ENCODE measurements around the gene GSG1L2.

The GSG1L2 gene

DNA sequence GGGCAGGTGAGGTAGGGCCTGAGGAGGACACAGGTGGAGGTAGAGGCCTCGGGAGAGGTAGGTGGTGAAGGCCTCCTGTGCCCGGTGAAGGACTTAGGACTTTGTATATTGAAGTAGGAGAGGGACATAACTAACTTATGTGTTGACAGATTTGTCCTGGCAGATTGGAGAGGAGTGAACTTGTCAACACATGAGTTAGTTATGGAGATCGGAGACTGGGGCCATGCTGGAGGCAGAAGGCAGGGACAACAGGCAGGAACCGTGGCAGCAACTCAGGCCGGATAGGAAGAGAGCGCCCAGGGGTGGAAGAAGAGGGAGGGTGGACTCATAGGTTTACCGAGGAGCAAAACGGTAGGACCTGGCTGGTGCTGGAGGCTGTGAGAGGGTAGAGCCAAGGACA lies 22.3 kb upstream of the GSG1L2 start:
- no peaks in the 10 kb centered on the region for H3K4me1 ChIP-seq (ENCODE audit: control insufficient read depth, insufficient read depth, low read length)
- H3K27ac ChIP-seq (ENCODE audit: insufficient read depth, low read depth, low read length, poor library complexity, severe bottlenecking): no peak overlapping the region
- no peaks in the 10 kb centered on the region for H3K27me3 ChIP-seq (ENCODE audit: control insufficient read depth, insufficient read depth, low read length, poor library complexity, severe bottlenecking)
- H3K36me3 ChIP-seq (ENCODE audit: control insufficient read depth, insufficient read depth, low read length): no peaks in the 10 kb centered on the region
- H3K4me3 ChIP-seq (ENCODE audit: insufficient read depth, low read depth, low read length): no peak overlapping the region
- 82 to 85% methylated on average over 8 of the region's 8 CpGs for WGBS, 2 experiments
- H3K9me3 ChIP-seq (ENCODE audit: control insufficient read depth, low read length): no peaks in the 10 kb centered on the region

- Histone ChIP-seq H3K27ac (ENCODE audit: insufficient read depth, low read depth, low read length, poor library complexity, severe bottlenecking) (no peak overlapping the region), H3K4me1 (ENCODE audit: control insufficient read depth, insufficient read depth, low read length) (no peaks in the 10 kb centered on the region), H3K9me3 (ENCODE audit: control insufficient read depth, low read length) (no peaks in the 10 kb centered on the region), H3K36me3 (ENCODE audit: control insufficient read depth, insufficient read depth, low read length) (no peaks in the 10 kb centered on the region), H3K27me3 (ENCODE audit: control insufficient read depth, insufficient read depth, low read length, poor library complexity, severe bottlenecking) (no peaks in the 10 kb centered on the region), H3K4me3 (ENCODE audit: insufficient read depth, low read depth, low read length) (no peak overlapping the region)
- 89 to 93% methylated on average over 14 of the region's 14 CpGs for WGBS, 2 experiments
These were observed 21.5 kb upstream of the GSG1L2 start for GRCh38 chr17:9843152-9844010.

DNA sequence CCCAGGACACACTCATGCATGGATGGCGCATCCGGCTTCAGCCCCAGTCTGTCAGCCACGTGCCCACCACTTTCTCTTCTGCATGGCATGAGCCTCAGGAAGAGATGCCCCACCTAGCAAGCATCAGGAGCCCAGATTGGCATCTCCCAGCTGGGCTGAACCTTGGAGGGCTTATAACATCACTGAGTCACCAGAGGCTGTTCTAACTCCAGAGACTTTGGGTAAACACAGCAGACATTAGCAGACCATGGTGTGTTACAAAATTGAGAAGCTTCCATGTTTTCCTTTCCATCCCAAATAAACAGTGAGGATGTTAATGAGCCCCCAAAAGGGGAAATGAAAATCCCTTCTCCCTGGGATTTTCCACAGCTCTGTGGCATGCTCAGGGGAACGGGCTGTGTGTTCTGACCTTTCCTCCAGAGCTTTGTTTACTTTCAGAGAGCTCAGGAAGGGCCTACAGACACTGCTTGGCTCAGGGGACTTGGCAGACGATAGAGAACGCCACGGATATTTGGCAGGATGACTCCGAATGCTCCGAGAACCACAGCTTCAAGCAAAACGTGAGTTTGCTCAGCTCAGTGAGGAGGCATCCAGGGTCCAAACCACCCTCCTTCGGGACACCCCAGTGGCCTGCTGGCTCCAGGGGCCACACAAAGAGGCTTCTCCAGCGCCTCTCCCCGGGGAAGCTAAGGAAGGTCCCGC lies 20.3 kb upstream of the GSG1L2 start:
- Histone ChIP-seq H3K9me3 (ENCODE audit: control insufficient read depth, low read length) (no peaks in the 10 kb centered on the region), H3K27me3 (ENCODE audit: control insufficient read depth, insufficient read depth, low read length, poor library complexity, severe bottlenecking) (no peaks in the 10 kb centered on the region), H3K4me3 (ENCODE audit: insufficient read depth, low read depth, low read length) (no peak overlapping the region), H3K36me3 (ENCODE audit: control insufficient read depth, insufficient read depth, low read length) (no peaks in the 10 kb centered on the region), H3K4me1 (ENCODE audit: control insufficient read depth, insufficient read depth, low read length) (no peaks in the 10 kb centered on the region), H3K27ac (ENCODE audit: insufficient read depth, low read depth, low read length, poor library complexity, severe bottlenecking) (no peak overlapping the region)
- WGBS, 2 experiments: 87 to 88% methylated on average over 14 of the region's 14 CpGs

GRCh38 chr17:9839433-9839832 lies 17.6 kb upstream of the GSG1L2 start:
- Histone ChIP-seq H3K4me1 (ENCODE audit: control insufficient read depth, insufficient read depth, low read length) (no peaks in the 10 kb centered on the region), H3K27ac (ENCODE audit: insufficient read depth, low read depth, low read length, poor library complexity, severe bottlenecking) (no peak overlapping the region), H3K9me3 (ENCODE audit: control insufficient read depth, low read length) (no peaks in the 10 kb centered on the region), H3K36me3 (ENCODE audit: control insufficient read depth, insufficient read depth, low read length) (no peaks in the 10 kb centered on the region), H3K4me3 (ENCODE audit: insufficient read depth, low read depth, low read length) (no peak overlapping the region), H3K27me3 (ENCODE audit: control insufficient read depth, insufficient read depth, low read length, poor library complexity, severe bottlenecking) (no peaks in the 10 kb centered on the region)
- 48 to 56% methylated on average over 4 of the region's 4 CpGs for WGBS, 2 experiments

DNA sequence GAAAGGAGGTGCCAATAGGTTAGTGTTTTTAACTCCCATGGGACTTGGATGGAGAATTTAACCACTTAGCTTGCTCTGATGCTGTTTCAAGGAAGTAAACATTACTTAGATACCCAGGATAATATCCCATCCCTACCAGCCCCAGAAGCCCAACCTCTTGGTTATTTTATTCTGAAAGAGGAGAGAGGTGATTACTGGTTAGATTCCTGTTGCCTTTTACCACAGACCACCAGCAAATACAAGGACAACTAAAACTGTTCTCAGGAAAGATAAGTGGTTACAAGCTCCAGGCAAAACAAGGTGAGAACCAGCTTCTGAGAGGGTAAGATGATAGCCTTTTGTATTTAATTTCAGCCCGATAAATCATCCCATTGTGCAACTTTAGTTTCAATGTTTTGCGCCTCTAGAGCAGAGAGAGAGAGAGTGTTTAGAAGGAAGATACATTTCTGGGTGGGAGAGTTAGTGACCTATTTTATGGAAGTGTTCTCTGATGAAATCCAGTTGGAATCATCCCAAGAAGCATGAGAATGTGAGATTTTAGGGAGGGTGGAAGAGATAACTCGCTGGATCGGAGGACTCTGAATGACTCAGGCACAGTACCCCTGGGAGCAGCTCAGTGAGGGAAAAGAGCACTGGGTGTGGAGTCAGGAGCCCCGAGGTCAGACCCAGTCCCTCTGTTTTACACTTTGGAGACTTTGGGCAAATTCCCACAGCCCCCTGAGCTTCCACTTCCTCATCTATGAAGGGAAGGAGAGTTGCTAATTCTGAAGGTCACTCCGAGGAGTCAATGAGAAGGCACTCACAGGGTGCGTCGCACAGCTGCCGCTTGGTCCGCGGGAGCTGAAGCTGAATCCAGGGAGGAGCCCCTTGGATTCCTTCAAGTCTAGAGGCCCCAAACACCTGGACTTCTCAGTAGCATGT lies 15.9 kb upstream of the GSG1L2 start:
- H3K27ac ChIP-seq (ENCODE audit: insufficient read depth, low read depth, low read length, poor library complexity, severe bottlenecking): no peak overlapping the region

DNA sequence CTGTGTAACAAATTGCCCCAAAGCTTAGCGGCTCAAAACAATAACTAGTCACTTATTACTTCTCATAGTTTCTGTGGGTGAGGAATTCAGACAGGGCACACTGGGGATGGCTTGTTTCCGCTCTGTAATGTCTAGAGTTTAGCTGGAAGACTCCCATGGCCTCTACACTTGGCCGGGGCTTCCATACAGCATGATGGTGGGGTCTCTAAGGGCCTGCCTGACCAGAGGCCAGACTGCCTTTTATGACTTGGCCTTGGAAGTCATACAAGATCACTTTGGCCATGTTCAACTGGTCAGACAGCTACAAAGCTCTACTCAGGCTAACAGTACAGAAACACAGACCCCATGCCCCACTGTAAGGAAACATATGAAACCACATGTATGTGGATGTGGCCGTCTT lies 12.0 kb upstream of the GSG1L2 start:
- no peak overlapping the region for H3K4me3 ChIP-seq (ENCODE audit: insufficient read depth, low read depth, low read length)
- H3K4me1 ChIP-seq (ENCODE audit: control insufficient read depth, insufficient read depth, low read length): no peaks in the 10 kb centered on the region
- no peaks in the 10 kb centered on the region for H3K27me3 ChIP-seq (ENCODE audit: control insufficient read depth, insufficient read depth, low read length, poor library complexity, severe bottlenecking)
- H3K27ac ChIP-seq (ENCODE audit: insufficient read depth, low read depth, low read length, poor library complexity, severe bottlenecking): no peak overlapping the region
- 91 to 96% methylated on average over 3 to 4 of the region's 4 CpGs for WGBS, 2 experiments
- H3K9me3 ChIP-seq (ENCODE audit: control insufficient read depth, low read length): no peaks in the 10 kb centered on the region
- H3K36me3 ChIP-seq (ENCODE audit: control insufficient read depth, insufficient read depth, low read length): no peaks in the 10 kb centered on the region

More for the DNA sequence above, 15.9 kb upstream of the GSG1L2 start:
- H3K4me1 ChIP-seq (ENCODE audit: control insufficient read depth, insufficient read depth, low read length): no peaks in the 10 kb centered on the region
- WGBS, 2 experiments: 86 to 89% methylated on average over 11 of the region's 11 CpGs
- H3K4me3 ChIP-seq (ENCODE audit: insufficient read depth, low read depth, low read length): no peak overlapping the region
- no peaks in the 10 kb centered on the region for H3K9me3 ChIP-seq (ENCODE audit: control insufficient read depth, low read length)
- no peaks in the 10 kb centered on the region for H3K27me3 ChIP-seq (ENCODE audit: control insufficient read depth, insufficient read depth, low read length, poor library complexity, severe bottlenecking)
- H3K36me3 ChIP-seq (ENCODE audit: control insufficient read depth, insufficient read depth, low read length): no peaks in the 10 kb centered on the region

DNA sequence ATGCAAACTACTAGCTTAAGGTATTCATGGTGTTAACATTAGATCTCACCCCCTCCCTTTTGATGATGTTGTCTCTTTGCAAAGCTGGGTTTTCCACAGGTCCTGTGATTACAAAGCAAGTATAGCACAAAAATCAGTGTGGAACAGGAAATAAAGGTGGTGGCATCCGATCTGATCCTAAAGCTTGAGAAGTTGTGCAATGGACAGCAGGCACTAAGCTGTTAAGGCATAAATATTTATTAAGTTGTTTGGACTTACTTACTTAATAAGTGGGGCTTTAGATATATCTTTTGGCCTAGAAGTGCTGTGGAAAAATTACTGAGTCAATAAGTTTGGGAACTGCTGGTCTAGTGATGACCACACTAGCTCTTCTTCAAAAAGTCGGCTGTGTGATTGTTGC lies 8.8 kb upstream of the GSG1L2 start:
- no peak overlapping the region for H3K4me3 ChIP-seq (ENCODE audit: insufficient read depth, low read depth, low read length)
- no peaks in the 10 kb centered on the region for H3K36me3 ChIP-seq (ENCODE audit: control insufficient read depth, insufficient read depth, low read length)
- 89 to 94% methylated on average over 2 of the region's 2 CpGs for WGBS, 2 experiments
- no peaks in the 10 kb centered on the region for H3K27me3 ChIP-seq (ENCODE audit: control insufficient read depth, insufficient read depth, low read length, poor library complexity, severe bottlenecking)
- no peak overlapping the region for H3K27ac ChIP-seq (ENCODE audit: insufficient read depth, low read depth, low read length, poor library complexity, severe bottlenecking)
- no peaks in the 10 kb centered on the region for H3K4me1 ChIP-seq (ENCODE audit: control insufficient read depth, insufficient read depth, low read length)
- H3K9me3 ChIP-seq (ENCODE audit: control insufficient read depth, low read length): no peaks in the 10 kb centered on the region

DNA sequence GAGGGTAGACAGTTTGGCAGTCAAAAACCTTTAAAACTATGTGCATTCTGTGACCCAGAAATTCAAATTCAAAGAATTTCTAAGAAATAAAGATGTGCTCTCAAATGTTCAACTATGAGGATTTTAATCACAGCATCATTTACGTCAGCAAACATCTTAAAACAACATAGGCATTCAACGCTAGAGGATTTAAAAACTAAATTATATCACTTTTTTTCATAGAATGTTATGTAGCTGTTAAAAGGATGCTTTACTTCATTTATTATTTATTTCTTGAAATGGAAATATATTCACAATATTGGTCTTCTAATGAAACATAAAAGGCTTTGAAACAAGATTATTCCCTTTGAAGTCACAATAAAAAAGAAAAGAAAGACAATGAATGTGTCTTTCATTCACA lies 7.5 kb upstream of the GSG1L2 start:
- Histone ChIP-seq H3K4me1 (ENCODE audit: control insufficient read depth, insufficient read depth, low read length) (no peaks in the 10 kb centered on the region), H3K36me3 (ENCODE audit: control insufficient read depth, insufficient read depth, low read length) (no peaks in the 10 kb centered on the region), H3K27me3 (ENCODE audit: control insufficient read depth, insufficient read depth, low read length, poor library complexity, severe bottlenecking) (no peaks in the 10 kb centered on the region), H3K27ac (ENCODE audit: insufficient read depth, low read depth, low read length, poor library complexity, severe bottlenecking) (no peak overlapping the region), H3K4me3 (ENCODE audit: insufficient read depth, low read depth, low read length) (no peak overlapping the region), H3K9me3 (ENCODE audit: control insufficient read depth, low read length) (no peaks in the 10 kb centered on the region)
- WGBS, 2 experiments: 100% methylated on average over 2 of the region's 2 CpGs; no CpG with 5 or more reads in 1 of the 2 experiments

- no peak overlapping the region for H3K4me3 ChIP-seq (ENCODE audit: insufficient read depth, low read depth, low read length)
- H3K4me1 ChIP-seq (ENCODE audit: control insufficient read depth, insufficient read depth, low read length): no peaks in the 10 kb centered on the region
- no peak overlapping the region for H3K27ac ChIP-seq (ENCODE audit: insufficient read depth, low read depth, low read length, poor library complexity, severe bottlenecking)
- no peaks in the 10 kb centered on the region for H3K27me3 ChIP-seq (ENCODE audit: control insufficient read depth, insufficient read depth, low read length, poor library complexity, severe bottlenecking)
- H3K36me3 ChIP-seq (ENCODE audit: control insufficient read depth, insufficient read depth, low read length): no peaks in the 10 kb centered on the region
- WGBS, 2 experiments: 95 to 96% methylated on average over 11 to 13 of the region's 13 CpGs
- H3K9me3 ChIP-seq (ENCODE audit: control insufficient read depth, low read length): no peaks in the 10 kb centered on the region
These were observed 6.7 kb upstream of the GSG1L2 start for GRCh38 chr17:9828296-9829295.
